Measurements from ENCODE around the gene CCDC106.

The CCDC106 gene

GRCh38 chr19:55614711-55615542, 33.1 kb upstream of the CCDC106 start:
- DNase-seq: no peak

GRCh38 chr19:55615543-55616394, 32.2 kb upstream of the CCDC106 start:
- DNase-seq: no peak

- DNase-seq: no peak
These were observed 31.6 kb upstream of the CCDC106 start for GRCh38 chr19:55616395-55616875.

- no peak for DNase-seq
These were observed 30.6 kb upstream of the CCDC106 start for GRCh38 chr19:55617426-55617825.

- DNase-seq: no peak
These were observed 29.6 kb upstream of the CCDC106 start for GRCh38 chr19:55618426-55618825.

GRCh38 chr19:55619286-55619685, 28.7 kb upstream of the CCDC106 start:
- no peak for DNase-seq

GRCh38 chr19:55620410-55621204, 27.4 kb upstream of the CCDC106 start:
- DNase-seq: peak; percentile 62

GRCh38 chr19:55621205-55621672, 26.8 kb upstream of the CCDC106 start:
- DNase-seq: no peak

- DNase-seq: no peak
These were observed 26.3 kb upstream of the CCDC106 start for GRCh38 chr19:55621673-55622231.

- DNase-seq: no peak
These were observed 25.6 kb upstream of the CCDC106 start for GRCh38 chr19:55622242-55622969.

- no peak for DNase-seq
These were observed 24.9 kb upstream of the CCDC106 start for GRCh38 chr19:55623130-55623529.

- no peak for DNase-seq
These were observed 24.5 kb upstream of the CCDC106 start for GRCh38 chr19:55623561-55623960.

- DNase-seq: peak; percentile 98
These were observed 23.7 kb upstream of the CCDC106 start, which contains the start of gene ZNF784 for GRCh38 chr19:55624109-55625003. Gene ZNF784, minus strand, starts transcription at chr19:55624566. Its CDS starts 5 bp downstream, at chr19:55624561.

- no peak for DNase-seq
These were observed 23.0 kb upstream of the CCDC106 start for GRCh38 chr19:55625004-55625326.

- peak; percentile 62 for DNase-seq
These were observed 21.7 kb upstream of the CCDC106 start for GRCh38 chr19:55626350-55626749.

- DNase-seq: peak; percentile 90
These were observed 15.6 kb upstream of the CCDC106 start for GRCh38 chr19:55632463-55632834.

GRCh38 chr19:55633861-55634260, 14.2 kb upstream of the CCDC106 start:
- DNase-seq: no peak

- DNase-seq: no peak
These were observed 12.7 kb upstream of the CCDC106 start for GRCh38 chr19:55635334-55635717.

GRCh38 chr19:55635856-55636440, 12.1 kb upstream of the CCDC106 start:
- DNase-seq: no peak

GRCh38 chr19:55636723-55637122, 11.3 kb upstream of the CCDC106 start:
- DNase-seq: no peak

Data from activated CD8-positive, alpha-beta memory T cell treated with anti-CD3 and anti-CD28 coated beads, Interleukin-2, amount 50 U/mL, for 48 hours (primary cell).